ENCODE data around the gene SUSD3.

The SUSD3 gene

DNA sequence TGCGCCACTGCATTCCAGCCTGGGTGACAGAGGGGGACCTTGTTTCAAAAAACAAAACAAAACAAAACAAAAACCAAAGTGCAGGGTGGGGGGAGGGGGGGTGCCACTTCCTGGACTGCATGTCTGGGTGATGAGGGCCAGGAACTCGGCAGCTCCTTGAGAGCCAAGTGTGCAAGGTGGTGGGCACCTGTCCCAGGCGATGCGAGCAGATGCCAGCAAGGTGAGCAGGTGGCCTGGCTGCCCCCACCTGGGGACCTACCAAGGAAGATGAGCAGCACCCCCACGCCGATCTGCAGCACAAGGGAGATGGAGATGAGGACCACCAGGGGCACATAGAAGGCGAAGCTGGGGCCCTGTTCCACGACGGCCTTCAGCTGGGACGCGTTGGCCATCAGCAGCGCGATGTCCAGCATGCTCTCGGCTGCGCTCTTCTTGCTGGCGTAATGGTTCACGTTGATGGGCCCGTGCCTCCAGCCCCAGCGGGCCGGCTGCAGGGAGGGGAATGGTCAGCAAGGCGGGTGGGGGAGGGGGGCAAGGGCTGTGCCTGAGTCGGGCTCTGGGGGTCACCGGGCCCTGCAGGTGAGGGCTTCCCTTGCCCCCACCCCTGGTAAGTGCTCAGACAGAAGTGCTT, 67.8 kb downstream of the SUSD3 start:
- peak in 1 of 14 donors; percentile 16 for DNase-seq

GRCh38 chr9:93126825-93127368, 68.4 kb downstream of the SUSD3 start:
- no peak for DNase-seq

DNA sequence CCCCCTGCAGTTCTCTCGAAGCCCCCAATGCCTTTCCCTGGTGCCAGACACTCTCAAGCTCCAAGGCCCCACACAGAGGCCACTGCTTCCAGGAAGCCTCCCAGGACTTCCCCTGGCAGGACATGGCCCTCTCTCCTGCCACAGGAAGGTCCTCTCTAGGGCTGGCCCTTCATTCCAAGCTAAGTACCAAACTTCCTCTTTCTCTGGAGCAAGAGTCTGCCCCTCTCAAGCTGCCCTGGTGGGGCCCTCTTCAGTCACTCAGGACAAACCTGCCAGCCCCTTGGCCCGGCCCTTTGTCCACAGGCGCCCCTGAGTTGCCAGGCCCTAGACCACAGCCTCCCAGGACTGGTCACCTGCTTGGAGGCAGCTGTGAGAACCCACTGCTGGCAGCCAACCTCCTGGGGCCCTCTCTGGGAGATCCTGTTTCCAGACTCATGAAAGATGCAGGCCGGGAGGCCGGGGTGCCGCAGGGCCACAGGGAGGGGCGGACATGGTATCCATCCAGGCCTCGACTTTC, 69.0 kb downstream of the SUSD3 start:
- peak in 9 of 14 donors; percentile 31 to 87 (median 66) for DNase-seq

GRCh38 chr9:93128011-93128714, 69.7 kb downstream of the SUSD3 start:
- DNase-seq = no peak

- no peak for DNase-seq
Observed at GRCh38 chr9:93128715-93129224, 70.3 kb downstream of the SUSD3 start.

- peak in 9 of 14 donors; percentile 28 to 68 (median 53) for DNase-seq
Observed at GRCh38 chr9:93129286-93129685, 70.8 kb downstream of the SUSD3 start.

GRCh38 chr9:93129691-93130500, 71.4 kb downstream of the SUSD3 start:
- peak in 2 of 14 donors; percentile 58 to 68 for DNase-seq

DNA sequence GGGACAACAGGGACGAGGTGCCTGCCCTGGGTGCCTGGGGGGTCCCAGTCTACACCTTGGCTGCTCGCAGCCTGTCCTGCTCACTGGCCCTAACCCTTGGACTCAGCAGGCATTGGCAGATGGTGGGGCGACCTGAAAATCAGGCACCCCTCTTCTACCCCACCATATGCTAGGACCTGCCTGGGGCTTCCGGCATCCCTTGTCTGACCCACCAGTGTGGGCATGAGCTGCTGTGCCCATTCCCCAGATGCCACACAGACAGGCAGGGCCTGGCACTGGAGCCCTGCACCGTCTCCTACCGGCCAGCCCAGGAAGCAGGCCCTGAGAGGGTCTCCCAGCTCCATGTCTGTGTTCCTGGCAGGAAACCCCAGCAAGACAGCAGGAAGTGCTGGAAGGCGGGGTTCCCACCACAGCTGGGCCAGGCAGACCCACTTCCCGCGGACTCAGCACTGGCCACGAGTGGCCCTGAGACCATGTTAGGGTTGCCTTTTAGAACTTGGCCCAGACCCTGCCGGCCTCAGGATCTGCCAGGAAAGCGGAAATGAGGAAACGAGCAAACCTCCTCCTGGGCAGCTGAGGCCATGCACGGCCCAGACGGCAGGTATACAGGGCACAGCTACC, 72.5 kb downstream of the SUSD3 start:
- DNase-seq = peak in 6 of 14 donors; percentile 25 to 52 (median 44)

DNA sequence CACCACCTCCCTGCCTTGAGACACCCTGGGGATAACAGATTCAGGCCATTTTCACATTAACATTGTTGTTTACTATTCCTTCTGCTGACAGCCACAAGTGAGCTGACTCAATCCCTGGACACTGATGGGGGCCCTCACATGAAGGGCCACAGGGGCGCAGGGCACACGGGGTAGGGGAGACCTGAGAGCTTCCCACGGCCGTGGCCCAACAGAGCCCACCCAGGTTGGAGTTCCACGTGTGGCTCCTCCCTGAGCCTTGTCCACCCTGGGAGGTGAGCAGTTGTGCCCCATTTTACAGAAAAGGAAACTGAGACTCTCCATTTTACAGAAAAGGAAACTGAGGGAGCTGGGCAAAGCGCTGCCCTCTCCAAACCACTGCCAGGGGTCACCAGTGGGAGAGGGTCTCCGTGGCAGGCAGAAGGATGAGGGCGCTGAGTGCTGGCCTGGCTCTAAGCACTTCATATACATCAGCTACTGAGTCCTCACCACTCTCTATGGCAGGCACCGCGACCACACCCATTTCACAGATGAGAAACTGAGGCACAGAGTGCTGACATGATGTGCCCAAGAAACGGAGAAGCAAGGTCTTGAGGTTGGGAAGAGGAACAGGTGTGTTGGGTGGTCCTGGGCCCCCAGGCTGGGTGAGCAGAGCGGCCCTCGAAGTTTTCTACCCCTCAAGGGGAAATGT, 73.2 kb downstream of the SUSD3 start:
- no peak for DNase-seq

DNA sequence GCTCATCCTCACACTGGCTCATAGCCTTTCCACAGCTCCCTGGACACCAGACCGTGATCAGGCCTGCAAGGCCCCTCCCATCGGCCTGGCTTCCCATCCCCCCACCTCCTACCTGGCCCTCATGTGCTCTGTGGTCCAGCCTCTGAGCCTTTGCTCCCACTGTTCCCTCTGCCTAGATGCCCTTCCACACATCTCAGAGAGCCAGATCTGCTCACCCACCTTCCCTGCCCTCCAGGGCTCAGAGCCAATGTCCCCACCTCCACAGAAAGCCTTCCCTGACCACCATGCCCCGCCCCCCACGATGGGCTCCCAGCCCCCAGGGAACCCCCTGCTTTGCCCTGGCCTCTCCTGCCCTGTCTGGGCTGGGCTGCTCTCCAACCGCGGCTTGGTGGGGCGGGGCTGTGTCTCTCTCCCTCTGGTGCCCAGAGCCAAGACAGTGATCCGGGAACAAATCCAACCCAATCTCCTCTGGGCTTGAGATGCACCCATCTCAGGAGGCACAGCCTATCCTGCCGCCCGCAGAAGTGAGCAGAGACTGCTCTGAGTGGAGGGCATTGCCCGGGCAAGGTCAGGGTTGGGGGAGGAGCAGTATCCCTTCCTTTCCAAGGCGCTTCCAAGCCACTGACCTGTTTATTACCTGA, 73.9 kb downstream of the SUSD3 start:
- DNase-seq = peak in 10 of 14 donors; percentile 30 to 72 (median 54)

DNA sequence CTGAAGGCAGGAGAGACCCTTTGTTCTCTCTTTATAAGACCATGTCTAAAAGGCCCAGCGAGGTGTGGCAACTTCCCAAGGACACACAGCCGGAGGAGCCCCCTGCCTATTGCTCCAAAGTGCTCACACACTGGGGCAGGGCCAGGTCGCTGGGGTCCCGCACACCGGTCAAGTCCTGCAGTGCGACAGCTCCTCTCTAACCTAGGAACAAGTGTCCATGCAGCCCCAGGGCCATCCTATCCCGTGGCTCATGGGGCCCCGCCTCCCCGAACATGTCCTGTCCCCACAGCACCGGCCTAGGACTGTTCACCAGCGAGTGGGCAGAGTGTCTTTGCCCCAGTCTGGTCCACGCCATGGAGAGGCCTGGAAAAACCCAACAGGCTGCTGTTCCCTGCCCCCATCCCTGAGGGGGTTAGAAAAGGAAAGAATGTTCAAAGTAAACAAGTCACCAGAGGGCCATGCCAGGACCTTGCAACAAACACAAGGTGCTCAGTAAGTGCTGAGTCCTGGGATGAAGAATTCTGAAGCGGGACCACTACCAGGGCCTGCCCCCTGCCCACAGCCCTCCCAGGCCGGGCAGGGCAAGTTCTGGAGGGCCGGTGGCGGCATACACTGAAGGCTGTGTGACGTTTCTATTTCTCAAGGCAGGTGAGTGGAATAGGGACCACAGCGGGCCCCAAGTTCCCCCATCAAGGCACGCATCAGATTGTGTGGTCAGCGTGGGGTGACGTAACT, 74.6 kb downstream of the SUSD3 start:
- DNase-seq = peak in 10 of 14 donors; percentile 16 to 74 (median 56)

GRCh38 chr9:93133681-93134014, 75.1 kb downstream of the SUSD3 start:
- DNase-seq = peak in 6 of 14 donors; percentile 37 to 68 (median 52)

DNA sequence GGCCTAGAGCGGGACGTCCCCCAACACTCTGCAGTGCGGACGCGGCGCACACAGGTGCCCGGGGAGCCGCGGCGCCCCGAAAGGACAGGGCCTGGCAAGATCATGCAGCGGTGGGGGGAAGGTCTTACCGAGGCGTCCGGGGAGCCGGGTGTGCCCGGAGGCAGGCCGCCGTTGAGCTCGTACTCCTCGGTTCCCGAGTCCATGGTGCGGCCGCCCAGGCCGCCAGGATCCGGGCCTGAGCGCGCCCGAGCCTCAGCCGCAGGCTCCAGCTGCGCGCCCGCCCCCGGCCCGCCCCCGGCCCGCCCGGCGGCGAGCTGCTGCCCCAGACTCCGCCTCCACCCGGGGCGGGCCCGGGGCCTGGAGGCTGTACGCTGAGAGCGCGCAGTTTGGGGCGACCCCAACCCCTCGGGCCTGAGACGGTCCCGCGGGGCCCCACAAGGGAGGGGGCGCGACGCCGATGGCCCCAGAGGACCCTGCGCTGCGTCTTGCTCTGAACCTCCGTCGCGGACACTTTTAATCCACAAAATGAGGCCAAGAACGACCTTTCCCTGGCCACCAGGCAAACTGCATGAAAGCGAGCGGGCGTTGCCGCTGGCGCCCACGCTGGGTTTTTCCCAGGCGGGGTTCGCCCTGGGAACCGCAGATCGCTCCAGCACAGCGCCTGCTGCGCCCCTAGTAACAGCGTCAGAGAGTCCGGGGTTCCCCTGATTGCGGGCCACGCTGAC, 75.7 kb downstream of the SUSD3 start, which contains the start of gene NINJ1:
Gene NINJ1, minus strand, starts transcription at position 237 of the 725 bp plus-strand sequence. Its CDS starts 34 bp downstream, at position 203.
- DNase-seq = peak in 11 of 14 donors; percentile 55 to 83 (median 68)

Data from C1 segment of cervical spinal cord (tissue), 14 donors.